Stimulated activated CD4-positive, alpha-beta T cell treated with anti-CD3 and anti-CD28 coated beads, Interleukin-2, amount 100 ng/mL, for 24 hours (primary cell): ENCODE measurements around the gene DLK1.

Experiments
- DNase-seq, 2 donors: peaks; one replicate each; pipeline ENCODE4 v3.0.0-alpha.2; 2020

Gene DLK1

GRCh38 chr14:100765296-100765695 is 38.6 kb downstream of the DLK1 start:
- no peak for DNase-seq

GRCh38 chr14:100765991-100766390 is 39.3 kb downstream of the DLK1 start:
- no peak for DNase-seq

- DNase-seq: no peak
Observed at GRCh38 chr14:100767003-100767787, 40.5 kb downstream of the DLK1 start.

- DNase-seq: no peak
Observed at GRCh38 chr14:100767788-100768536, 41.3 kb downstream of the DLK1 start.

- DNase-seq: no peak
Observed at GRCh38 chr14:100769035-100769939, 42.6 kb downstream of the DLK1 start.

- DNase-seq: no peak
Observed at GRCh38 chr14:100770046-100770445, 43.4 kb downstream of the DLK1 start.

- no peak for DNase-seq
Observed at GRCh38 chr14:100770605-100771120, 44.0 kb downstream of the DLK1 start.

GRCh38 chr14:100771121-100771800 is 44.6 kb downstream of the DLK1 start:
- no peak for DNase-seq

- no peak for DNase-seq
Observed at GRCh38 chr14:100772607-100773165, 46.0 kb downstream of the DLK1 start.

GRCh38 chr14:100773331-100774163 is 46.9 kb downstream of the DLK1 start:
- no peak for DNase-seq

- no peak for DNase-seq
Observed at GRCh38 chr14:100774164-100774537, 47.5 kb downstream of the DLK1 start.

GRCh38 chr14:100775351-100775830 is 48.7 kb downstream of the DLK1 start:
- peak in 1 of 2 donors; percentile 5 for DNase-seq

GRCh38 chr14:100775831-100776591 is 49.3 kb downstream of the DLK1 start:
- peak in 1 of 2 donors; percentile 8 for DNase-seq

- DNase-seq: peak in 1 of 2 donors; percentile 12
Observed at GRCh38 chr14:100776681-100777365, 50.1 kb downstream of the DLK1 start.

- no peak for DNase-seq
Observed at GRCh38 chr14:100777366-100777817, 50.7 kb downstream of the DLK1 start.

GRCh38 chr14:100777818-100778525 is 51.3 kb downstream of the DLK1 start:
- peak in 1 of 2 donors; percentile 9 for DNase-seq

GRCh38 chr14:100778526-100778882 is 51.8 kb downstream of the DLK1 start:
- peak in 1 of 2 donors; percentile 5 for DNase-seq

GRCh38 chr14:100778951-100779690 is 52.4 kb downstream of the DLK1 start:
- DNase-seq: peak in 1 of 2 donors; percentile 11
